Lung (tissue), 12 donors: ENCODE data around the gene TBR1. TPM values are rescaled to one million over a fixed set of nuclear protein-coding genes. Genes with fewer than 3 reads are reported as not detected.

Experiments
- ATAC-seq: fragments of 200-7000 bp; cut with Tn5 transposase; one replicate; pipeline ENCODE4 v1.9.1; 2020; ENCODE audit warnings: moderate number of reproducible peaks; ENCODE audit not compliant: insufficient read depth, low FRiP score
- DNase-seq, 3 donors: peaks; one replicate each; pipeline ENCODE4 v3.0.0-alpha.2; 2013 to 2017
- H3K27ac ChIP-seq, 2 donors: one replicate each; pipeline ENCODE4 v1.5.1; 2013; ENCODE audit warnings: mild to moderate bottlenecking in 2 of 2, moderate library complexity in 2 of 2, control low read depth in 1 of 2, inconsistent platforms in 1 of 2, low read depth in 1 of 2, low read length in 1 of 2
- H3K27me3 ChIP-seq, 3 donors: one replicate each; pipeline ENCODE4 v1.5.1; 2013; ENCODE audit warnings: low read length in 2 of 3; ENCODE audit not compliant: control insufficient read depth in 3 of 3, insufficient read depth in 3 of 3
- H3K36me3 ChIP-seq, 4 donors: one replicate each; pipeline ENCODE4 v1.5.1; 2013; ENCODE audit warnings: low read length in 4 of 4, mild to moderate bottlenecking in 1 of 4, moderate library complexity in 1 of 4; ENCODE audit not compliant: control insufficient read depth in 4 of 4, insufficient read depth in 4 of 4
- H3K4me1 ChIP-seq, 5 donors: one replicate each; pipeline ENCODE4 v1.5.1; 2013; ENCODE audit warnings: low read length in 5 of 5, mild to moderate bottlenecking in 2 of 5, moderate library complexity in 1 of 5; ENCODE audit not compliant: control insufficient read depth in 5 of 5, insufficient read depth in 5 of 5
- H3K4me3 ChIP-seq: one replicate; pipeline ENCODE4 v1.5.1; 2013; ENCODE audit warnings: mild to moderate bottlenecking, control low read depth, moderate library complexity
- H3K9ac ChIP-seq, 2 donors: one replicate each; pipeline ENCODE4 v1.5.1; 2013; ENCODE audit warnings: low read length in 2 of 2, control low read depth in 1 of 2; ENCODE audit not compliant: insufficient read depth in 1 of 2
- H3K9me3 ChIP-seq, 4 donors: one replicate each; pipeline ENCODE4 v1.5.1; 2013; ENCODE audit warnings: low read length in 3 of 4, mild to moderate bottlenecking in 1 of 4, moderate library complexity in 1 of 4; ENCODE audit not compliant: control insufficient read depth in 4 of 4, insufficient read depth in 3 of 4
- CTCF ChIP-seq: IDR thresholded peaks from 2 replicates; pipeline ENCODE4 v1.5.1; 2012; ENCODE audit warnings: mild to moderate bottlenecking; ENCODE audit errors: control extremely low read depth, extremely low read depth
- WGBS, 2 donors: extraction: QIAGEN DNeasy Blood & Tissue Kit; methylation state at CpG; one replicate each; pipeline ENCODE4 v1.1.7; 2013; 5-methylcytosine and 5-hydroxymethylcytosine counted together
- polyA plus RNA-seq, 2 donors: library from polyadenylated mRNA; stranded (reverse); fragments of 200-250 nt; gene quantifications; one replicate each; pipeline ENCODE4 v1.2.1, GENCODE V29; 2013
- total RNA-seq, 2 donors: library from RNA; depleted of rRNA in 1 of 2; stranded (reverse); fragments of >200 nt in 1 of 2; gene quantifications; one replicate each; pipeline ENCODE4 v1.2.1, GENCODE V29; 2014 to 2021
- donor health status: control.
- donor health status: control.
- donor health status: Bipolar disorder and iron deficiency.
- donor health status: healthy.
- donor health status: DM: yes; HTN: yes; CAD: no.

Gene TBR1
- total and polyA plus RNA-seq, 4 donors = 0.01 to 0.02 TPM; not detected in 2

DNA sequence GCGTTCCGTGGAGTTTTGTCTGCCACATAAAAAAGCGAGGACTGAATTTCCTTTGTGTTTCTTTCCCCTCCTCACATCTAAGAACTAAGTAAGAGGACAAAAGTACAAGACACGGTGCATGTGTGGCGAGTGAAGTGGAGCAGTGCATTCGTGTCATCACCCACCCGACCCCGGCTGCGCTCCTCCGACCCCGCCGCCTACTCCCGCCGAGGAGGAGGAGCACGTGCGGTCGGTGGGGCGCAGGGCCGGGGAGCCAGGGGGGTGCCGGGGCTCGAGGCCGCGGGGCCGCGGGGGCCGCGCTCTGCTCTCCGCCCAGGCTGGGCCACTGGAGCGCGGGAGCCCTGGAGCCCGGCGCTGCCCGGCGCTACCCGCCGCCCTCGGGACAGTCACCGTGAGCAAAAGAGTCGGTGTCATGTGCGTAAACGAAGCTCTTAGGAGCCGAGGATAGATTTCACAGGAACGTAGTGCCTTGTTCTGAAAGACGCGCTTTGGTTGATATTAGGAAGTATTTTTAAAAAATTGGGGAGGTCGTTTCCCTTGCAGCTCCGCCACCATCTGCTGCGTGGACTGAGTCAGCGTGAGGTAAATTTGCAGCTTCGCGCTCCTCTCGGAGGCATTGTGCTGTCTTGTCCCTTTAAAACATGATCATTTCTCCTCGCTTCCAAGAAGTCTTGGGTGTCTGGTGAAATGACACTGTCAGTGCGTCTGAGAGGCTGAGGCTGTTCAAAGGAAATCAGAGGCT is 11.0 kb downstream of the TBR1 start:
- ATAC-seq (no peak), DNase-seq (peak in 2 of 3 donors; percentile 55 to 69)
- no peak for TF ChIP-seq CTCF
- Histone ChIP-seq H3K4me3 (no peak overlapping the region), H3K9me3 (peaks cover 0 to 24% (median 0%) of the 10 kb centered on the region in 4 donors), H3K36me3 (no peaks in the 10 kb centered on the region), H3K27me3 (peaks cover 23 to 89% (median 89%) of the 10 kb centered on the region in 3 donors), H3K4me1 (peaks cover 0 to 19% (median 0%) of the 10 kb centered on the region in 5 donors), H3K27ac (no peak overlapping the region), H3K9ac (no peak overlapping the region)
- 4 to 8% methylated on average over 47 to 54 of the region's 54 CpGs for WGBS, 2 donors

- Histone ChIP-seq H3K9ac (no peak overlapping the region), H3K27me3 (peaks cover 15 to 88% (median 84%) of the 10 kb centered on the region in 3 donors), H3K4me3 (no peak overlapping the region), H3K9me3 (peaks cover 0 to 20% (median 0%) of the 10 kb centered on the region in 4 donors), H3K27ac (no peak overlapping the region), H3K36me3 (no peaks in the 10 kb centered on the region), H3K4me1 (peaks cover 0 to 19% (median 0%) of the 10 kb centered on the region in 5 donors)
- 26 to 30% methylated on average over 60 to 64 of the region's 64 CpGs for WGBS, 2 donors
- DNase-seq (peak in 1 of 3 donors; percentile 29), ATAC-seq (no peak)
- TF ChIP-seq CTCF = no peak
Observed at GRCh38 chr2:161427664-161428587, 11.8 kb downstream of the TBR1 start.

DNA sequence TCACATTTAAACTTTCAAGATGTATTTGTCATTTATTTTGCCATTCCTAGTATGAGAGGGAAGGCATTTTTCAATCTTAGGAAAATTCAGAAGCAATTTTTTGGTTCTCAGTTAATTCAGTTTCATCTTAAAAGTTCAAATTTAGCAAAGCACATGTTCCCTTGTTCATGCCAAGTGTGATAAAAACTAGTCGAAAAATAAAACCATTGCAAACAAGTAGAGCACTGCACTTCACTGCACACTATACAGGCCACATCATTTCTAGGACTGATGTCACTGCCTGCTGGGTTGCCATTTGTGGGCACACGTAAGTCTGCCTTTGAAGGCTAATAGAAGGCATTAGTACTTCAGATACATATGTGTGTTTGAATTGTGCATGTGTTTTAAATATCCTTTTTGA is 14.3 kb downstream of the TBR1 start:
- no peak for ATAC-seq
- peaks cover 7 to 74% (median 71%) of the 10 kb centered on the region in 3 donors for H3K27me3 ChIP-seq

More for the DNA sequence above, 14.3 kb downstream of the TBR1 start:
- no peak for TF ChIP-seq CTCF
- Histone ChIP-seq H3K9ac (no peak overlapping the region), H3K36me3 (no peaks in the 10 kb centered on the region), H3K9me3 (peaks cover 0 to 13% (median 1%) of the 10 kb centered on the region in 4 donors), H3K27ac (no peak overlapping the region), H3K4me3 (no peak overlapping the region), H3K4me1 (peaks cover 0 to 9% (median 0%) of the 10 kb centered on the region in 5 donors)
- 69 to 85% methylated on average over 2 of the region's 2 CpGs for WGBS, 2 donors
- no peak for DNase-seq
